Measurements from ENCODE around the gene PTPRH. TPM values are rescaled to one million over a fixed set of nuclear protein-coding genes. Genes with fewer than 3 reads are reported as not detected.

PTPRH gene
- total and polyA plus RNA-seq, 2 donors (not counting 1 experiment from before 2014, with no cell fraction given): not detected

GRCh38 chr19:55193481-55193880 lies 15.8 kb downstream of the PTPRH start:
- Histone ChIP-seq H2AFZ (ENCODE audit: insufficient read depth, low read depth, low read length, poor library complexity, severe bottlenecking) (no peak overlapping the region), H3K36me3 (replicated peaks in 1 of 2; ENCODE audit: control extremely low read depth in 1 of 2, control insufficient read depth in 1 of 2, extremely low read depth in 1 of 2, insufficient read depth in 2 of 2, low read length in 1 of 2) (no peaks in the 10 kb centered on the region), H3K27me3 (replicated peaks in 1 of 4; ENCODE audit: control extremely low read depth in 1 of 4, control insufficient read depth in 3 of 4, insufficient read depth in 4 of 4, low read length in 3 of 4) (peaks cover 0 to 8% (median 0%) of the 10 kb centered on the region in 4 experiments), H4K20me1 (ENCODE audit: control insufficient read depth, insufficient read depth, low read length, poor library complexity, severe bottlenecking) (no peaks in the 10 kb centered on the region), H3K79me2 (ENCODE audit: control insufficient read depth, insufficient read depth, low read length) (no peaks in the 10 kb centered on the region), H3K4me3 (ENCODE audit: control extremely low read depth in 1 of 5, extremely low read depth in 1 of 5, insufficient read depth in 1 of 5, low read depth in 2 of 5, low read length in 4 of 5) (no peak overlapping the region), H3K4me1 (ENCODE audit: control insufficient read depth in 2 of 2, insufficient read depth in 2 of 2, low read length in 2 of 2) (no peaks in the 10 kb centered on the region), H3K9me3 (ENCODE audit: control extremely low read depth in 1 of 3, control insufficient read depth in 2 of 3, insufficient read depth in 1 of 3, low read length in 2 of 3) (peaks cover 0 to 8% (median 0%) of the 10 kb centered on the region in 3 donors), H3K4me2 (replicated peaks; ENCODE audit: low read depth, low read length, poor library complexity, severe bottlenecking) (no peak overlapping the region), H3K27ac (ENCODE audit: low read length in 2 of 2) (no peak overlapping the region), H3K9ac (ENCODE audit: low read length) (no peak overlapping the region)
- intact Hi-C loops (cut with micrococcal nuclease): no loop called here
- no peak for TF ChIP-seq CTCF (IDR thresholded peaks at IDR 0.05)
- TF ChIP-seq EZH2 (IDR thresholded peaks at IDR 0.05; ENCODE audit: borderline replicate concordance, insufficient read depth, low read depth, low read length, poor library complexity, severe bottlenecking): no peak
- Mint-ChIP-seq H3K9me3 (ENCODE audit: insufficient read depth) (no peaks in the 10 kb centered on the region), H3K4me1 (no peaks in the 10 kb centered on the region), H3K27me3 (peaks cover 26% of the 10 kb centered on the region), H3K27ac (no peak overlapping the region), H3K4me3 (no peak overlapping the region)
- 90% methylated on average over 11 of the region's 12 CpGs for WGBS (ENCODE audit: insufficient coverage)
- CTCF ChIA-PET: no interaction called here
- DNase-seq (no peak), ATAC-seq (ENCODE audit: low read depth) (no peak)
- POLR2A ChIA-PET: no interaction called here

- Mint-ChIP-seq H3K27me3 (peaks cover 20% of the 10 kb centered on the region), H3K27ac (no peak overlapping the region), H3K9me3 (ENCODE audit: insufficient read depth) (no peaks in the 10 kb centered on the region), H3K4me3 (no peak overlapping the region), H3K4me1 (no peaks in the 10 kb centered on the region)
- H3K36me3 ChIP-seq (replicated peaks in 1 of 2; ENCODE audit: control extremely low read depth in 1 of 2, control insufficient read depth in 1 of 2, extremely low read depth in 1 of 2, insufficient read depth in 2 of 2, low read length in 1 of 2): no peaks in the 10 kb centered on the region
- DNase-seq (no peak), ATAC-seq (ENCODE audit: low read depth) (no peak)
- no peak overlapping the region for H3K4me3 ChIP-seq (ENCODE audit: control extremely low read depth in 1 of 5, extremely low read depth in 1 of 5, insufficient read depth in 1 of 5, low read depth in 2 of 5, low read length in 4 of 5)
- no peaks in the 10 kb centered on the region for H3K79me2 ChIP-seq (ENCODE audit: control insufficient read depth, insufficient read depth, low read length)
- no peak overlapping the region for H3K27ac ChIP-seq (ENCODE audit: low read length in 2 of 2)
- POLR2A ChIA-PET: no interaction called here
- H2AFZ ChIP-seq (ENCODE audit: insufficient read depth, low read depth, low read length, poor library complexity, severe bottlenecking): no peak overlapping the region
- WGBS (ENCODE audit: insufficient coverage): 82% methylated on average over 14 of the region's 15 CpGs
- H3K4me2 ChIP-seq (replicated peaks; ENCODE audit: low read depth, low read length, poor library complexity, severe bottlenecking): no peak overlapping the region
- H3K9ac ChIP-seq (ENCODE audit: low read length): no peak overlapping the region
- TF ChIP-seq EZH2 (IDR thresholded peaks at IDR 0.05; ENCODE audit: borderline replicate concordance, insufficient read depth, low read depth, low read length, poor library complexity, severe bottlenecking) (no peak), CTCF (IDR thresholded peaks at IDR 0.05) (no peak)
- H3K27me3 ChIP-seq (replicated peaks in 1 of 4; ENCODE audit: control extremely low read depth in 1 of 4, control insufficient read depth in 3 of 4, insufficient read depth in 4 of 4, low read length in 3 of 4): peaks cover 0 to 14% (median 0%) of the 10 kb centered on the region in 4 experiments
- intact Hi-C loops (cut with micrococcal nuclease): no loop called here
- no peaks in the 10 kb centered on the region for H3K4me1 ChIP-seq (ENCODE audit: control insufficient read depth in 2 of 2, insufficient read depth in 2 of 2, low read length in 2 of 2)
- H3K9me3 ChIP-seq (ENCODE audit: control extremely low read depth in 1 of 3, control insufficient read depth in 2 of 3, insufficient read depth in 1 of 3, low read length in 2 of 3): no peaks in the 10 kb centered on the region
- no peaks in the 10 kb centered on the region for H4K20me1 ChIP-seq (ENCODE audit: control insufficient read depth, insufficient read depth, low read length, poor library complexity, severe bottlenecking)
- CTCF ChIA-PET: no interaction called here
Observed at GRCh38 chr19:55189403-55189835, 19.9 kb downstream of the PTPRH start.

All from B cell (primary cell).